ENCODE measurements around the gene TLE6. TPM values are rescaled to one million over a fixed set of nuclear protein-coding genes. Genes with fewer than 3 reads are reported as not detected.

The TLE6 gene
- total and polyA plus RNA-seq, 10 of the 15 experiments (the other 5 are each of a cell fraction or from before 2014, with no cell fraction given) = 2.7 to 13.8 (median 6.4) TPM

DNA sequence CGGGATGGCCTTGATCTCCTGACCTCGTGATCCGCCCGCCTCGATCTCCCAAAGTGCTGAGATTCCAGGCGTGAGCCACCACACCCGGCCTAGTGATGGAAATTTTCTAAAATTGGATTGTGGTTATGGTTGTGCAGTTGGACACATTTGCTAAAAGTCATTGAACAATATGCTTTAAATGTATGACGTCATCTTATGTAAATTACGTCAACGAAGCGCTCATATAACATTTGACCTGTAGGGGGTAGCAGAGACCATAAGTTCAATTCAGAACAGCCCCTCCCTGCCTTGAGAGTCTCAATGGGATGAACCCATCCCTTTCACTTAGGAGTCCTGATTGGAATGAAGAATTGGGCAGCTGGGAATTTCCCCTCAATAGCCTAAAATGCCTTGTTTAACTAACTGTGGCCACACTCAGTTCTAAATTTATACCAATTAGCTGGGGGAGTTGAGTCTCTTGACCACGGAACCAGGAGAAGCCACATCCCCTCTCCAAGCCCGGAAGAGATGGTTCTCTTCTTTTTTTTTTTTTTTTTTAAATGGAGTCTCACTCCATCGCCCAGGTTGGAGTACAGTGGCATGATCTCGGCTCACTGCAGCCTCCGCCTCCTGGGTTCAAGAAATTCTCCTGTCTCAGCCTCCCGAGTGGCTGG, 15.2 kb upstream of the TLE6 start (continued):
- TF ChIP-seq EP300 (IDR thresholded peaks at IDR 0.05; ENCODE audit: borderline replicate concordance in 1 of 2, control insufficient read depth in 1 of 2, low read depth in 2 of 2, low read length in 2 of 2) = no peak
- no peak for TF ChIP-seq NFYA (IDR thresholded peaks at IDR 0.05; ENCODE audit: borderline replicate concordance, low read depth, low read length)
- TF ChIP-seq PAX8 (IDR thresholded peaks at IDR 0.05) = no peak
- TF ChIP-seq NBN (IDR thresholded peaks at IDR 0.05) = peak; percentile 97
- no peak for TF ChIP-seq ZNF622 (IDR thresholded peaks at IDR 0.05)
- TF ChIP-seq ATF7 (IDR thresholded peaks at IDR 0.05; ENCODE audit: low read depth) = peak; percentile 100
- no peak for TF ChIP-seq WRNIP1 (IDR thresholded peaks at IDR 0.05; ENCODE audit: borderline replicate concordance, low read depth, low read length)
- no peak for TF ChIP-seq SIX5 (IDR thresholded peaks at IDR 0.05; ENCODE audit: low read depth, low read length, severe bottlenecking)
- TF ChIP-seq RUNX3 (IDR thresholded peaks at IDR 0.05; ENCODE audit: low read length) = no peak
- no peak for TF ChIP-seq SUZ12 (IDR thresholded peaks at IDR 0.05; ENCODE audit: unreplicated experiment)
- TF ChIP-seq SPI1 (IDR thresholded peaks at IDR 0.05; ENCODE audit: borderline replicate concordance, insufficient read depth, low read depth, low read length) = no peak
- peak; percentile 98 for TF ChIP-seq CREB1 (IDR thresholded peaks at IDR 0.05; ENCODE audit: low read depth)
- peak; percentile 40; the same call in 1 of the 2 replicates for TF ChIP-seq SMARCA5 (IDR thresholded peaks at IDR 0.05)
- TF ChIP-seq STAT1 (conservative IDR thresholded peaks at IDR 0.05) = no peak
- no peak for TF ChIP-seq FOS (IDR thresholded peaks at IDR 0.05; ENCODE audit: borderline replicate concordance, extremely low read depth, insufficient read length)
- no peak for TF ChIP-seq EGR1 (IDR thresholded peaks at IDR 0.05; ENCODE audit: borderline replicate concordance in 1 of 2, low read depth in 2 of 2, low read length in 2 of 2)
- no peak for TF ChIP-seq MYC (IDR thresholded peaks at IDR 0.05; ENCODE audit: insufficient read depth, insufficient read length, insufficient replicate concordance, low read length, severe bottlenecking)
- TF ChIP-seq BHLHE40 (IDR thresholded peaks at IDR 0.05; ENCODE audit: borderline replicate concordance in 1 of 2, low read depth in 2 of 2, low read length in 1 of 2) = no peak; a peak in 1 of 4 replicates
- TF ChIP-seq, protein P1, sequence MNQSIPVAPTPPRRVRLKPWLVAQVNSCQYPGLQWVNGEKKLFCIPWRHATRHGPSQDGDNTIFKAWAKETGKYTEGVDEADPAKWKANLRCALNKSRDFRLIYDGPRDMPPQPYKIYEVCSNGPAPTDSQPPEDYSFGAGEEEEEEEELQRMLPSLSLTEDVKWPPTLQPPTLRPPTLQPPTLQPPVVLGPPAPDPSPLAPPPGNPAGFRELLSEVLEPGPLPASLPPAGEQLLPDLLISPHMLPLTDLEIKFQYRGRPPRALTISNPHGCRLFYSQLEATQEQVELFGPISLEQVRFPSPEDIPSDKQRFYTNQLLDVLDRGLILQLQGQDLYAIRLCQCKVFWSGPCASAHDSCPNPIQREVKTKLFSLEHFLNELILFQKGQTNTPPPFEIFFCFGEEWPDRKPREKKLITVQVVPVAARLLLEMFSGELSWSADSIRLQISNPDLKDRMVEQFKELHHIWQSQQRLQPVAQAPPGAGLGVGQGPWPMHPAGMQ (IDR thresholded peaks at IDR 0.05; ENCODE audit: borderline replicate concordance) = no peak
- TF ChIP-seq MEF2A (IDR thresholded peaks at IDR 0.05; ENCODE audit: insufficient read depth, low read depth, low read length) = no peak
- TF ChIP-seq IRF4 (IDR thresholded peaks at IDR 0.05; ENCODE audit: low read depth, low read length) = no peak
- TF ChIP-seq, protein P2, sequence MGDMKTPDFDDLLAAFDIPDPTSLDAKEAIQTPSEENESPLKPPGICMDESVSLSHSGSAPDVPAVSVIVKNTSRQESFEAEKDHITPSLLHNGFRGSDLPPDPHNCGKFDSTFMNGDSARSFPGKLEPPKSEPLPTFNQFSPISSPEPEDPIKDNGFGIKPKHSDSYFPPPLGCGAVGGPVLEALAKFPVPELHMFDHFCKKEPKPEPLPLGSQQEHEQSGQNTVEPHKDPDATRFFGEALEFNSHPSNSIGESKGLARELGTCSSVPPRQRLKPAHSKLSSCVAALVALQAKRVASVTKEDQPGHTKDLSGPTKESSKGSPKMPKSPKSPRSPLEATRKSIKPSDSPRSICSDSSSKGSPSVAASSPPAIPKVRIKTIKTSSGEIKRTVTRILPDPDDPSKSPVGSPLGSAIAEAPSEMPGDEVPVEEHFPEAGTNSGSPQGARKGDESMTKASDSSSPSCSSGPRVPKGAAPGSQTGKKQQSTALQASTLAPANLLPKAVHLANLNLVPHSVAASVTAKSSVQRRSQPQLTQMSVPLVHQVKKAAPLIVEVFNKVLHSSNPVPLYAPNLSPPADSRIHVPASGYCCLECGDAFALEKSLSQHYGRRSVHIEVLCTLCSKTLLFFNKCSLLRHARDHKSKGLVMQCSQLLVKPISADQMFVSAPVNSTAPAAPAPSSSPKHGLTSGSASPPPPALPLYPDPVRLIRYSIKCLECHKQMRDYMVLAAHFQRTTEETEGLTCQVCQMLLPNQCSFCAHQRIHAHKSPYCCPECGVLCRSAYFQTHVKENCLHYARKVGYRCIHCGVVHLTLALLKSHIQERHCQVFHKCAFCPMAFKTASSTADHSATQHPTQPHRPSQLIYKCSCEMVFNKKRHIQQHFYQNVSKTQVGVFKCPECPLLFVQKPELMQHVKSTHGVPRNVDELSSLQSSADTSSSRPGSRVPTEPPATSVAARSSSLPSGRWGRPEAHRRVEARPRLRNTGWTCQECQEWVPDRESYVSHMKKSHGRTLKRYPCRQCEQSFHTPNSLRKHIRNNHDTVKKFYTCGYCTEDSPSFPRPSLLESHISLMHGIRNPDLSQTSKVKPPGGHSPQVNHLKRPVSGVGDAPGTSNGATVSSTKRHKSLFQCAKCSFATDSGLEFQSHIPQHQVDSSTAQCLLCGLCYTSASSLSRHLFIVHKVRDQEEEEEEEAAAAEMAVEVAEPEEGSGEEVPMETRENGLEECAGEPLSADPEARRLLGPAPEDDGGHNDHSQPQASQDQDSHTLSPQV (IDR thresholded peaks at IDR 0.05) = no peak; the same call in 1 of the 2 replicates
- TF ChIP-seq MTA3 (IDR thresholded peaks at IDR 0.05; ENCODE audit: borderline replicate concordance, low read length) = no peak
- TF ChIP-seq, protein P3, sequence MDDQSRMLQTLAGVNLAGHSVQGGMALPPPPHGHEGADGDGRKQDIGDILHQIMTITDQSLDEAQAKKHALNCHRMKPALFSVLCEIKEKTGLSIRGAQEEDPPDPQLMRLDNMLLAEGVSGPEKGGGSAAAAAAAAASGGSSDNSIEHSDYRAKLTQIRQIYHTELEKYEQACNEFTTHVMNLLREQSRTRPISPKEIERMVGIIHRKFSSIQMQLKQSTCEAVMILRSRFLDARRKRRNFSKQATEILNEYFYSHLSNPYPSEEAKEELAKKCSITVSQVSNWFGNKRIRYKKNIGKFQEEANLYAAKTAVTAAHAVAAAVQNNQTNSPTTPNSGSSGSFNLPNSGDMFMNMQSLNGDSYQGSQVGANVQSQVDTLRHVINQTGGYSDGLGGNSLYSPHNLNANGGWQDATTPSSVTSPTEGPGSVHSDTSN (IDR thresholded peaks at IDR 0.05; ENCODE audit: insufficient replicate concordance, low read depth, low read length) = no peak
- TF ChIP-seq RBBP5 (conservative IDR thresholded peaks at IDR 0.05) = no peak

All from GM12878 (cell line).